Thymus (tissue), 11 donors: ENCODE results near the gene ZNHIT6. TPM values are rescaled to one million over a fixed set of nuclear protein-coding genes. Genes with fewer than 3 reads are reported as not detected.

Experiments
- DNase-seq, 9 donors: peaks; one replicate each; pipeline ENCODE4 v3.0.0-alpha.2; 2013; ENCODE audit warnings: low spot score in 9 of 9, low read depth in 6 of 9, missing footprints in 1 of 9
- H3K27ac ChIP-seq, 2 donors: one replicate each; pipeline ENCODE4 v1.5.1; 2013; ENCODE audit warnings: control low read depth in 1 of 2, low read depth in 1 of 2, low read length in 1 of 2, mild to moderate bottlenecking in 1 of 2, moderate library complexity in 1 of 2
- H3K27me3 ChIP-seq, 2 donors: one replicate each; pipeline ENCODE4 v1.5.1; 2013; ENCODE audit warnings: low read length in 1 of 2; ENCODE audit not compliant: control insufficient read depth in 2 of 2, insufficient read depth in 1 of 2
- H3K36me3 ChIP-seq, 2 donors: one replicate each; pipeline ENCODE4 v1.5.1; 2013; ENCODE audit warnings: low read length in 1 of 2, mild to moderate bottlenecking in 1 of 2, moderate library complexity in 1 of 2; ENCODE audit not compliant: control insufficient read depth in 2 of 2, insufficient read depth in 2 of 2
- H3K4me1 ChIP-seq, 2 donors: one replicate each; pipeline ENCODE4 v1.5.1; 2013; ENCODE audit warnings: low read length in 2 of 2; ENCODE audit not compliant: control insufficient read depth in 2 of 2, insufficient read depth in 2 of 2
- H3K4me3 ChIP-seq, 2 donors: one replicate each; pipeline ENCODE4 v1.5.1; 2013; ENCODE audit warnings: low read length in 2 of 2, control low read depth in 1 of 2, mild to moderate bottlenecking in 1 of 2
- H3K9me3 ChIP-seq, 2 donors: one replicate each; pipeline ENCODE4 v1.5.1; 2013; ENCODE audit warnings: low read length in 1 of 2, mild to moderate bottlenecking in 1 of 2; ENCODE audit not compliant: control insufficient read depth in 2 of 2, insufficient read depth in 1 of 2
- WGBS: extraction: QIAGEN DNeasy Blood & Tissue Kit; methylation state at CpG from one replicate; pipeline ENCODE4 v1.1.7; 2013; 5-methylcytosine and 5-hydroxymethylcytosine counted together
- polyA plus RNA-seq: library from polyadenylated mRNA; stranded (reverse); fragments of 200-250 nt; gene quantifications from one replicate; pipeline ENCODE4 v1.2.3, GENCODE V29; 2013
- total RNA-seq: library from RNA; stranded (reverse); fragments of 120-200 nt; gene quantifications from one replicate; pipeline ENCODE4 v1.2.4, GENCODE V29; 2013
- donor health status: healthy.

Gene ZNHIT6
- total and polyA plus RNA-seq, 2 donors, result 10.0 to 14.1 TPM

GRCh38 chr1:85617633-85618100 lies 90.6 kb downstream of the ZNHIT6 start:
- H3K27me3 ChIP-seq, result peaks cover 0 to 8% of the 10 kb centered on the region in 2 donors
- no peak overlapping the region for H3K4me3 ChIP-seq
- H3K27ac ChIP-seq, result no peak overlapping the region
- DNase-seq, result no peak
- no peaks in the 10 kb centered on the region for H3K36me3 ChIP-seq
- H3K9me3 ChIP-seq, result peaks cover 0 to 4% of the 10 kb centered on the region in 2 donors
- no peaks in the 10 kb centered on the region for H3K4me1 ChIP-seq
- 89% methylated on average over 3 of the region's 3 CpGs for WGBS

- WGBS, result over 99% methylated on average over 3 of the region's 3 CpGs
These were observed 91.5 kb downstream of the ZNHIT6 start for GRCh38 chr1:85616736-85617135.

GRCh38 chr1:85616364-85616705 lies 91.9 kb downstream of the ZNHIT6 start:
- no peak overlapping the region for H3K27ac ChIP-seq
- WGBS, result 87% methylated on average over 11 of the region's 11 CpGs
- DNase-seq, result no peak
- H3K27me3 ChIP-seq, result peaks cover 0 to 8% of the 10 kb centered on the region in 2 donors
- no peak overlapping the region for H3K4me3 ChIP-seq
- peaks cover 0 to 4% of the 10 kb centered on the region in 2 donors for H3K9me3 ChIP-seq
- no peaks in the 10 kb centered on the region for H3K36me3 ChIP-seq
- peaks cover 0 to 3% of the 10 kb centered on the region in 2 donors for H3K4me1 ChIP-seq

More at GRCh38 chr1:85616736-85617135, 91.5 kb downstream of the ZNHIT6 start:
- no peak overlapping the region for H3K4me3 ChIP-seq
- peaks cover 0 to 3% of the 10 kb centered on the region in 2 donors for H3K4me1 ChIP-seq
- DNase-seq, result no peak
- H3K27ac ChIP-seq, result no peak overlapping the region
- H3K9me3 ChIP-seq, result peaks cover 0 to 4% of the 10 kb centered on the region in 2 donors
- peaks cover 0 to 8% of the 10 kb centered on the region in 2 donors for H3K27me3 ChIP-seq
- H3K36me3 ChIP-seq, result no peaks in the 10 kb centered on the region

- Histone ChIP-seq H3K9me3 (peaks cover 0 to 3% of the 10 kb centered on the region in 2 donors), H3K27ac (no peak overlapping the region), H3K36me3 (no peaks in the 10 kb centered on the region), H3K4me3 (no peak overlapping the region), H3K4me1 (peaks cover 0 to 3% of the 10 kb centered on the region in 2 donors), H3K27me3 (peaks cover 0 to 8% of the 10 kb centered on the region in 2 donors)
- WGBS, result 56% methylated on average over 49 of the region's 49 CpGs
- no peak for DNase-seq
These were observed 92.5 kb downstream of the ZNHIT6 start for GRCh38 chr1:85615586-85616363.

- Histone ChIP-seq H3K27ac (no peak overlapping the region), H3K27me3 (peaks cover 0 to 8% of the 10 kb centered on the region in 2 donors), H3K4me3 (no peak overlapping the region), H3K4me1 (peaks cover 0 to 3% of the 10 kb centered on the region in 2 donors), H3K36me3 (no peaks in the 10 kb centered on the region), H3K9me3 (peaks cover 0 to 3% of the 10 kb centered on the region in 2 donors)
- WGBS, result 79% methylated on average over 6 of the region's 6 CpGs
- DNase-seq, result no peak
These were observed 95.4 kb downstream of the ZNHIT6 start for GRCh38 chr1:85612704-85613361.

- Histone ChIP-seq H3K4me1 (peaks cover 0 to 3% of the 10 kb centered on the region in 2 donors), H3K27me3 (peaks cover 0 to 8% of the 10 kb centered on the region in 2 donors), H3K27ac (no peak overlapping the region), H3K36me3 (no peaks in the 10 kb centered on the region), H3K9me3 (peaks cover 0 to 3% of the 10 kb centered on the region in 2 donors), H3K4me3 (no peak overlapping the region)
- DNase-seq, result no peak
- 94% methylated on average over 5 of the region's 5 CpGs for WGBS
These were observed 96.4 kb downstream of the ZNHIT6 start for GRCh38 chr1:85611856-85612255.

- 89% methylated on average over 2 of the region's 2 CpGs for WGBS
- Histone ChIP-seq H3K36me3 (no peaks in the 10 kb centered on the region), H3K27ac (no peak overlapping the region), H3K9me3 (peaks cover 0 to 3% of the 10 kb centered on the region in 2 donors), H3K4me1 (peaks cover 0 to 3% of the 10 kb centered on the region in 2 donors), H3K27me3 (peaks cover 0 to 7% of the 10 kb centered on the region in 2 donors), H3K4me3 (no peak overlapping the region)
- DNase-seq, result no peak
These were observed 96.8 kb downstream of the ZNHIT6 start for GRCh38 chr1:85611425-85611824.

- peaks cover 0 to 3% of the 10 kb centered on the region in 2 donors for H3K4me1 ChIP-seq
- no peak overlapping the region for H3K27ac ChIP-seq
- H3K4me3 ChIP-seq, result no peak overlapping the region
- H3K36me3 ChIP-seq, result no peaks in the 10 kb centered on the region
- no peak for DNase-seq
- no peaks in the 10 kb centered on the region for H3K9me3 ChIP-seq
- no peaks in the 10 kb centered on the region for H3K27me3 ChIP-seq
These were observed 98.3 kb downstream of the ZNHIT6 start for GRCh38 chr1:85609976-85610375.

- no peaks in the 10 kb centered on the region for H3K27me3 ChIP-seq
- WGBS, result 98% methylated on average over 1 of the region's 1 CpG
These were observed 99.4 kb downstream of the ZNHIT6 start for GRCh38 chr1:85608851-85609250.

More at GRCh38 chr1:85608851-85609250, 99.4 kb downstream of the ZNHIT6 start:
- Histone ChIP-seq H3K4me1 (peaks cover 0 to 3% of the 10 kb centered on the region in 2 donors), H3K4me3 (no peak overlapping the region), H3K9me3 (no peaks in the 10 kb centered on the region), H3K27ac (no peak overlapping the region), H3K36me3 (no peaks in the 10 kb centered on the region)
- no peak for DNase-seq
